ENCODE measurements around the gene CROT.

CROT gene

GRCh38 chr7:87416682-87417587 lies 71.5 kb downstream of the CROT start:
- DNase-seq: peak; percentile 61

GRCh38 chr7:87420173-87420572 lies 74.7 kb downstream of the CROT start:
- no peak for DNase-seq

- no peak for DNase-seq
Measured at GRCh38 chr7:87424075-87424474, 78.6 kb downstream of the CROT start.

- no peak for DNase-seq
Measured at GRCh38 chr7:87426160-87426559, 80.7 kb downstream of the CROT start.

- DNase-seq: no peak
Measured at GRCh38 chr7:87427288-87427687, 81.8 kb downstream of the CROT start.

GRCh38 chr7:87432536-87432935 lies 87.1 kb downstream of the CROT start:
- no peak for DNase-seq

GRCh38 chr7:87435546-87435945 lies 90.1 kb downstream of the CROT start:
- DNase-seq: no peak

GRCh38 chr7:87445897-87446296 lies 100.4 kb downstream of the CROT start:
- no peak for DNase-seq

GRCh38 chr7:87447116-87447635 lies 101.7 kb downstream of the CROT start:
- DNase-seq: no peak

- DNase-seq: peak; percentile 33
Measured at GRCh38 chr7:87448388-87448787, 102.9 kb downstream of the CROT start.
